ENCODE data around the gene FAM174C.
A peak's percentile ranks its signal among the peaks of the same experiment; 100 is the strongest.

The FAM174C gene

DNA sequence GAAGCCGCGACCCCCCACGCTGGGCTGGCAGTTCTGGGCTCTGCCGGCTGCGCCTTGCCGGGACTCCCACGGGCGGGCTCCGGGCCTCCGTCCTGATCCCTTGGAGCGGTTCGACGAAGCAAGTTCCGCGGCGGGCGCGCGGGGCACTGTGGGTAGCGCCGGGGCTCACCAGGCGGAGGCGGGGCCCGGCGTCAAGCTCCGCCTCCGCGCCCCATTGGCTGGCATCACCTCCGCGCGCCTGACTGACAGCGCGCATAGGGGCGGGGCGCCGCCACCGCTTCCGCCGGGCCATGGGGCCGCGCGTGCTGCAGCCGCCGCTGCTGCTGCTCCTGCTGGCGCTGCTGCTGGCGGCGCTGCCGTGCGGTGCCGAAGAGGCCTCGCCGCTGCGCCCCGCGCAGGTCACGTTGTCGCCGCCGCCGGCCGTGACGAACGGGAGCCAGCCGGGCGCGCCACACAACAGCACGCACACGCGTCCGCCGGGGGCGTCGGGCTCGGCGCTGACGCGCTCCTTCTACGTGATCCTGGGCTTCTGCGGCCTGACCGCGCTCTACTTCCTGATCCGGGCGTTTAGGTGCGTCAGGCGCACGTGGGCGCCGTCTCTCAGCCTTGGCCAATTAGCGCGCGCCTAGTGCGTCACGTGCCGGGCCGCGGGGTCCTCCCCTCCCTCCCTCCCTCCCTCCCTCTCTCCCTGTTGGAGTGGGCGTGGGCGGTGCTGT, at the start of gene FAM174C:
Gene FAM174C (plus strand): TSS at position 271 of the 716 bp plus-strand sequence. CDS start 20 bp downstream, at position 291.
- DNase-seq: peak; percentile 85

DNA sequence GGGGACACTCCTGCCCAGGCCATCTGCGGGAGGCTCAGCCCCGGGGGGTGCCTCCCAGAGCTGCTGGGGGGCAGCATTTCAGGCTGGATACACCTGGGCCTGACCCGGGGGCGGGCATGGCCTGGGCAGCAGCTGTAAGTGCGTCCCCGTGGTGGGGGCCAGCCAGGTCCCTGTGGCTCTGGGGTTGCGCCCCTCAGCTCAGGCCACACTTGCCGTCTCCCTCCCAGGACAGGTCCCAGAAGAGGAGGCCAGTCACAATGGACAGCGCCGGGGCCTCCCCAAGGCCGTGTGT, 49.2 kb upstream of the FAM174C start:
- no peak for DNase-seq

DNA sequence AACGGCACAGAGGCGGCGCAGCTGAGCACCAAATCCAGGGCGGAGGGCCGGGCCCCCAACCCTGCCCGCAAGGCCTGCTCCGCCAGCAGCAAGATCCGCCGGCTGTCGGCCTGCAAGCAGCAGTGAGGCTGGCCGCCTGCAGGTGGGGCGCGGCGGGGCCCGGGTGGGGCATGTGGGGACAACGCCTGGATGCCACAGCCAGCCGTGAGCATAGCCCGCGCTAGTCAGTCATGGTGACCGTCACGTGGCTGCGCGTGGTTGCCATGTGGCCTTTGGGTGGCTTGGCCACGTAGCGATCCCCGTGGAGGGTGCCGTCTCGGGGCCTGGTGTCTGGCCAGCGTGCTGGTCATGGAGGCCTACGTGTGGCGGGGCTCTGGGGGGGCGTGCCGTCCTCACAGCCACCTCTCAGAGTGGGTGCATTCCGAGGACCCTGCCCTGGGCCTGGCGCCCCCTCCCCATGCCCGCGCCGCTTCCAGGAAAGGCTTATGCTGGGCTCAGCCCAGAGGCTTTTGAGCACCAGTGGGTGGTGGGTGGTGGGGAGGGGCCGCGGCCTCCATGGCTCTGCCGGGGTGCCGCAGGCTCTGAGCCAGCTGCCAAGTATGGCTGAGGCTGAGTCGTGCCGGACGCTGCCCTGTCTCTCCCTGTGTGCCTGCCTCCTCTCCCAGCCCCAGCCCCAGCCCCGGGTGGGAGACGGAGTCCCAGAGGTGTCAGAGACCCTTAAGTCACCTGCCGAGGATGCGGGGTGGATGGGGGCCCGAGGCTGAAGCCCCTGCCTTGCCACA, 48.6 kb upstream of the FAM174C start:
- no peak for DNase-seq

DNA sequence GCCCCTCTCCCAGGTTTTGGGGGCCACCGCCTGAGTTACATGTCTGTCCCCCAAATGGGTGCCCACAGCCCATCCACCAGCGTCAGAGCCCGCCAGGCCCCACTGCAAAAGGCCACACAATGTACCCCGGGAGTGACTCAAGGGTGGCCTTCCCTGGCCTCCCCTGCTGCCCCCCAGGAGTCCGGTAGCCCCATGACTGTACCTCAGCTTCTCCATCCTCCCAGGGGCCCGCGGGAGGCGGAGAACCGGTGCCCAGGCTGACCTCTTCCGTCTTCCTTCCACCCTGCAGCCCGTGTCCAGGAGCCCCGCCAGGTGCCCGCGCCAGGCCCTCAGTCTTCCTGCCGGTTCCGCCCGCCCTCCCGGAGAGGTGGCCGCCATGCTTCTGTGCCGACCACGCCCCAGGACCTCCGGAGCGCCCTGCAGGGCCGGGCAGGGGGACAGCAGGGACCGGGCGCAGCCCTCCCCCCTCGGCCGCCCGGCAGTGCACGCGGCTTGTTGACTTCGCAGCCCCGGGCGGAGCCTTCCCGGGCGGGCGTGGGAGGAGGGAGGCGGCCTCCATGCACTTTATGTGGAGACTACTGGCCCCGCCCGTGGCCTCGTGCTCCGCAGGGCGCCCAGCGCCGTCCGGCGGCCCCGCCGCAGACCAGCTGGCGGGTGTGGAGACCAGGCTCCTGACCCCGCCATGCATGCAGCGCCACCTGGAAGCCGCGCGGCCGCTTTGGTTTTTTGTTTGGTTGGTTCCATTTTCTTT, 47.9 kb upstream of the FAM174C start:
- no peak for DNase-seq

DNA sequence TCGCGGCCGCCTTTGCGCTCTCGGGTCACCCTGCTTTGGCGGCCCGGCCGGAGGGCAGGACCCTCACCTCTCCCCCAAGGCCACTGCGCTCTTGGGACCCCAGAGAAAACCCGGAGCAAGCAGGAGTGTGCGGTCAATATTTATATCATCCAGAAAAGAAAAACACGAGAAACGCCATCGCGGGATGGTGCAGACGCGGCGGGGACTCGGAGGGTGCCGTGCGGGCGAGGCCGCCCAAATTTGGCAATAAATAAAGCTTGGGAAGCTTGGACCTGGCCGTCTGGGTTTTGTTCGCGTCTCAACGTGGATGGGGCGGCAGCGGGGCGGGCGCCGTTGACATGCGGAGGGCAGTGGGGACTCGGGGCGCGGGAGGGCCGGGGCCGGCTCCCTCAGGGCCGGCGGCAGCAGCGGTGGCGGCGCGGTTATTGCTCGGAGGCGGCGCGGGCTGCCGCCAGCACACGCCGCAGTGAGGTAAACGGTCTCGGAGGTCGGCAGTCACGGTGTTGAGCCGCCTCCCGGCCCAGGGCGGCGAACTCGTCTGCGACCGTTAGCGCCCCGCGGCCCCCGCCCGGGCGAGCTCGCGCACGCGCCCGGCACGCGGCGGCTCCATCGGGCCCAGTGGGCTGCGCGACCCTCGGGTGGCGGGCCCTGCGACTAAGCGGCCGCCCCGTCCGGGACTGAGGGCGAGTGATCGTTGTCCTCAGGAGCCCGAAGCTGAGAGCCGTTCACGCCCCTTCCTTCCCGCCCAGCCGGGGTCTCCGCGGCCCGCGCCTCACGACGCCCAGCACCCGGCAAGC, 47.0 kb upstream of the FAM174C start:
- no peak for DNase-seq

DNA sequence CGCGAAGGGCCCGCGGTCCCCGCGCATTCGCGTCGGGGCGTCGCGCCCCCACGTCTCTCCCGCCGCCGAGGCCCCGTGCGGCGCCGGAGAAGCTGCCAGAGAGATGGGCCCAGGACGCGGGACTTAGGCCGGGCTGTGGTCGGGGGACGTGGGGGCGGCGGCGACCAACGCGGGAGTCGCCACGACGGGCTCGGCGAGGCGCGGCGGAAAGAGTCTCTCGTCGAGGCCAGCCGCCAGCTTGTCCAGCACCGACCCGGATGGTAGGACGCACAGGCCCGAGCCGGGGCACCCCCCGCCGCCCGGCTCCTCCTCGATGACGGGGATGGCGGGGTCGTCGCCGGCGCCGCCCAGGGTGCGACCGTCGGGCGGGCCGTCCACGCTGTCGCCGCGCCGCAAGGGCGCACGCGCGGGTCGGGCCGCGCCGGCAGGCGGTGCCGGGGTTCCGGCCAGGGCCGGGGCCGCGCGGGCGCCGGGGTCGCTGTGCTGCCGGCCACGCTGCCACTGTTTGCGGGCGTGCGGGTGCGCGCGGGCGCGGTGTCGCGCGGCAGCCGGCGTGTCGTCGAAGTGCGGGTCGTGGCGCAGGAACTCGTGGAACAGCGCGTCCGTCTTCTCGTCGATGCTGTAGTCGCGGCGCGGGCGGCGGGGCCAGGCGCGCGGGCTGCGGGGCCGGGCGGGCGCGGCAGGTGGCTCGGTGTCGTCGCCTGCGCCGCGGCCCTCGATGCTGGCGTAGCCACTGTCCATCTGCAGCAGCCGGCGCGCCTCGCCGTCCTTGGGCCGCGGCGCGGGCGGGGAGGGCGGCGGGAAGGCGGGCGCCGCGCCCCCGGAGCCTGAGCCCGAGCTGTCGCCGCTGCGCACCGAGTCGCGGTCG, 46.0 kb upstream of the FAM174C start:
- no peak for DNase-seq

DNA sequence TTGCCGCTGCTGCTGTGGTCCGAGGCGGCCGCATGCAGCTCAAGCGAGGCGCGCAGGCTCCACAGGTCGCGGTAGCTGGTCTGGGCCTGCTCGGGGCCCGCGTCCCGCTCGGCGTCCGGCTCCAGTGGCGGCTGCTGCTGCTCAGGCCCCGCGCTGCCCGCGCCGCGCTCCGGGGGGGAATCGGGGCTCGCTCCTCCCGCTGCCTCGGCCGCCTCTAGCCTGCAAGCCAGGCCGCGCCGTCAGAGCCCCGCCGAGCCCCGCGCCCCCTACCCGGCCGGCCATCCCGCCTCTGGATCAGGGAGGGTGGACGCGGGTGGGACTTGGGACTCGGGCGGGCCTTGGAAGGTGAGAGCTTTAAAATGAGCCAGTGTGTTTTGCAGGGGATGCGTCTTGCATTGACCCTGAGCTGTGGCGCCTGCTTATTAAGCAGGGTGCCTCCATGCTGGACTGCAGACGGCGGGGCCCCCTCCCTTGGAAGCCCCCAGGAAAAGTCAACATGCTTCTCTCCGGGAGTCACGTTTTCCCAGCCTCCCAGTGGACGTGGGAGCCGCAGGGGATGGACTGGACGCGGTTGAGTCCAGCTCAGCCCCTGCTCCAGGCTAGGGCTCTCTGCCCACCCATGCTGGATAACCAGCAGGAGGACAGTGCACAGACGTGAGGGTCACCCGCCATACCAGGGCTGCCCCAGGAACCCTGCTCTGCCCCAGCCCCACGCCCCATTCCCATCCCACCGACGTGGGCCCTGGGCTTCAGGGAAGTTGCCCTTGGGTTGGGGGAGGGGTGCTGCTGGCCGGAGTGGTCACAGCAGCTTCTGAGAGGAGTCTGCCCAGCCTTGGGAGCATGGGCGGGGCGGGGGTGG, 45.2 kb upstream of the FAM174C start:
- DNase-seq: no peak

DNA sequence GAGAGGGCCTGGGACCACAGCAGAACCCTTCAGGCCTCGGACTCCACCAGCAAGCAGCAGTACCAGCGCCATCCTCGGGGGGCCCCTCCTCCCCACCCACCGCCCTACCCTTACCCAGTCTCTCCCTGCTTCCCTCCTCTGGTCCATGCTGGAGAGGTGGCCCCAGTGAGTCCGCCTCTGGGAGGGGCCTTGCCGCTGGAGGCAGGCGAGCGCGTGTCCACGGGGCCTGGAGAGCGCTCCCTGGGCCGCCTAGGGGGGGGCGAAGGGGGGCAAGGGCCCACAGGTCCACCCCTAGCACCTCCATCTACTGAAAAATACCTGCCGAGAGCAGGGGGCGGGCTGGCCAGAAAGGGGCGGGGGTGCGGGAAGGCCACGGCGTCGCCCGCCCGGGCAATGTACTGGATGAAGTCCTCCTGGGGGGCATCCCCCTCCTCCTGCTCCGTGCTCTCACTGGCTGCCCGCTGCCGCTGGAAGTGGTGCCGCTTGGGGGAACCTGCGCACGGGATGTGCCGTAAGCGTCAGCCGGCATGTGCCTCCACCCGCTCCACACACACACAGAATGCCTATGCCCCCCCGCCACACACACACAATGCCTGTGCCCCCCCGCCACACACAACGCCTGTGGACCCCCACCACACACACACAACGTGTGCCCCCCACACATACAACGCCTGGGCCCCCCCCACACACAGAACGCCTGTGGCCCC, 44.4 kb upstream of the FAM174C start:
- no peak for DNase-seq

DNA sequence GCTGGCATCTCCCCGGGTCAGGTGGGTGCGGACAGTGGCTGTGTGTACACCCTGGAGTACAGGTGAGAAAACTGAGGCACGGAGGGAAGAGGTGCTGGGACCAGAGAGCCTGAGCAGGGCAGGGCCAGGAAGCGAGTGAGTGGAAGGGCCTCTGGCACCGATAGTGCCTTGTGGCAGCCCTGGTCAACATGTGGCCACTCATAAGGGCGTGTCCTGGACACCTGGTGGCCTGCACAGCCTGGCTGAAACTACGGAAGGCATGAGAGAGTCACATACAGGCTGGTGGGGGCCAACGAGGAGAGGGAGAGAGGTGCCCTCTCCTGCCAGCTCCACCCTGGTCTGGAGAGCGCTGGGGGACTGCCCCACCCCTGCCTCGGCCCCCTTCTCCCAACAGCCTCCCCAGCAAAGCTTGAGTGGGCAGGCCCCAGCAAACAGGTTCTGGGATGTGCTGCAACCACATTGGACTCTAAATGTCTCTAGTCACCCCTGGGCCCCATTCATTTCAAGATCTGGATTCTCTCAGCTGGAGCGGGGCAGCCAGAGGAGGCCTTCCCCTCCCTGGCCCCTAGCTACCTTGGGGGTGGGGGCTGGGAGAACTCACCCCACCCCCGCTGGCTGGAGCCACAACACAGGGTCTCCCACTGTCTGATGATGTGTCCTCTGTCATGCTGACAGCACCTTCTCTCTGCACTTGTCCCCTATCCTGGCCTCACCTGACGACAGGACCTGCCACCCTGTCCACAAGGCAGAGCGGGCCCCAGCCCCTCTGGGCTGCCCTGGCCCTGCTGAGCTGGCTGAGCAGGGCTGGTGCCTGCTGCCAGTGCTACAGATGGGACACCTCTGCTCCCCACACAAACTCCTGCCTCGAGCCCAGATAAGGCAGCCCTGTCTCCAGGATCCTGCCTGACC, 43.3 kb upstream of the FAM174C start:
- DNase-seq: no peak

DNA sequence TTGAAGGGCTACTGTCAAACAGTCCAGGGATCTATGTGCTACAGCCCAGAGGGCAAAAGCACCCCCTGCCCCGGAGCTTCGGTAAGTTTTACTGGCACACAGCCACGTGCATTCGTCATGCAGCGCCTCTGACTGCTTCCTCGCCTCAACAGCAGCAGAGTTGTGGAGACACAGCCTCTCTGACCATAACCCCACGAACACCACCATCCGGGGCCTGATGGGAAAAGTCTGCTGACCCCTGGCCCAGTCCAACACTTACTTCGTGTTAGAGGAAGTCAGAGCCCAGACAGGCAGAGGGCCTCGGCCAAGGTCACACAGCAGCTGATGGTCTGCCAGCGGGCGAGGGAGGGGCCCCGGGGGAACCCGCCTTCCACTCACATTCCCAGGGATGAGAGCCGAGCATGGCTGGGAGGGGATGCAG, 42.7 kb upstream of the FAM174C start:
- DNase-seq: no peak

DNA sequence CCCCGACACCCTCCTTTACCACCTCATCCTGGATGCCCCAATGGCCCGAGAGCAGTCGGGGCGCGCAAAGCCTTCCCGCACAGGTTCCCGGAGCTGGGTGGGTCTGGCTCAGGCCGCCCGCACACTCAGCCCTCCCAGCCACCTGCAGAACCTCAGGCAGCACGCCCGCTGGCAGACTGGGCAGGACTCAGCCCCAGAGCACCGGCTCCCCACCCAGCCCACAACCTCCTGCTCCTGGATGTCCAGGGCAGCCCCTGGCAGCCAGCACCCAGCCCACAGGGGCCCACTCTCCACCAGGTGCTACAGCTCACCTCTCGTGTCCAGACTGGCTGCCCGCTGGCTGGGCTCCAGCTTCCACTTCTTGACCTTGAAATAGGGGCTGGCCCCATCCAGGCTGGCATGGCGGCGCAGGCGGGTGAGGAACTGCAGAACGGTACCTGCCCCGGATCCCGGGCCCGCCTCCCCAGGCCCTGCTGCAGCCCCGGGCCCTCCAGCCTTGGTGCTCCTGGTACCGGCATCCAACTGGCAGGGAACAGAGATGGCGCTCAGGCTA, 42.1 kb upstream of the FAM174C start:
- no peak for DNase-seq

DNA sequence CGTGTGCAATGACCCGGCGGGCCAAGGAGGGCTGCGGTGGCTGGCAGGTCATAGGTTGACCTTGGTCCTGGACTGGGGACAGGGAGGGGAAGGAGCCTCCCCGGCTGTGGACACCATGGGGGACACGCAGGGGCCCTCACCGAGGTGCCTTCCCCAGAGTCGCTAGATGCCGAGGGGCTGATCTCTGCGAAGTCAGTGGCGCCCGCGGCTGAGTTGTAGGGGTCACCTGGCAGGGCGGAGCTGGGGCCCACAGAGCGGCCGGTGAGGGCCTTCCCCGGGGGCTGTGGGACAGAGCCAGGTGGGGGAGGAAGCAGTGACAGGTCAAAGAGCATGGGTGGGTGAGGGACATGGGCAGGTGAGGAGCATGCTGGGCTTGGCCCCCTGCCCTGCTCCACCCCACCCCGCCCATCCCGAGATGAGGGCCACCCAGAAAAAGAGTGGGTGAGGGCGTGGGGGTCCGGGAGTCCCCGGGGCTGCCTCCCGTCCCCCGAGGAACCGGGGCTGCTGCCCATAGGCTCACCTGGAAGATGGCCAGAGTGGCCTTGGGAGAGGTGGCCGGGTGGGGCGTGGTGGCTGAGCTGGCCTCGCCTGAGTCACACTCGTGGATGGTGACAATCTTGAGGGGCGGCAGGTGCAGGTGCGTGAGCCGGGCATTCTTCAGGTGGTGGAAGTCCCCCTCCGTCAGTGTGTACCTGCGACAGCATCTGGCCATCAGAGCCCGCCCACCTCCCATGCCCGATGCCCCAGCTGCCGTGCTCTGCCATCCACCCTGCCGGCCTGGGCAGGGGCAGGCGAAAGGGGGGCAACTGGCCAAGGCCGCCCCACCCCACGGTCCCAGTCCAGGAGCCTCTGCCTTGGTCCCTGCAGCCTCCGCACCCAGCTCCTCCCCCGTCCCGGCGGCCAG, 41.0 kb upstream of the FAM174C start:
- DNase-seq: no peak

DNA sequence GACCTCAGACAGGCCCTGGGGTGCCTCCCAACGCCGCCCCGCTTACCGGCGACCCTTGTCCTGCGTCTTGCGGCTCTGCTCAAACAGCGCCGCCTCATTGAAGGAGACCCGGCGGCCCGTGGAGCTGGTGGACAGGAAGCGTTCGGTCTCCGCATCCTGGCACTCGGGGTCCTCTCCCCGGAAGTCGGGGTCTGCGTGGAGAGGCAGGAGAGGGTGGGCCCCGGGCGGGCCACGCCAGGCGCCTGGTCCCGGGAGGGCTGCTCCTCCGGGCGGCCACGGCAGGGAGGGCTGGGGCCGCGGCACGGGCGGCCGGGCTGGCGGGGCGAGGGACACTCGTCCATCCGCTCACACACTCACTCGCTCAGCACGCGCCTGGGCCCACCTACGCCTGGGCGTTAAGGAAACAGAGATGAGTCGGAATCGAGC, 40.4 kb upstream of the FAM174C start:
- no peak for DNase-seq

DNA sequence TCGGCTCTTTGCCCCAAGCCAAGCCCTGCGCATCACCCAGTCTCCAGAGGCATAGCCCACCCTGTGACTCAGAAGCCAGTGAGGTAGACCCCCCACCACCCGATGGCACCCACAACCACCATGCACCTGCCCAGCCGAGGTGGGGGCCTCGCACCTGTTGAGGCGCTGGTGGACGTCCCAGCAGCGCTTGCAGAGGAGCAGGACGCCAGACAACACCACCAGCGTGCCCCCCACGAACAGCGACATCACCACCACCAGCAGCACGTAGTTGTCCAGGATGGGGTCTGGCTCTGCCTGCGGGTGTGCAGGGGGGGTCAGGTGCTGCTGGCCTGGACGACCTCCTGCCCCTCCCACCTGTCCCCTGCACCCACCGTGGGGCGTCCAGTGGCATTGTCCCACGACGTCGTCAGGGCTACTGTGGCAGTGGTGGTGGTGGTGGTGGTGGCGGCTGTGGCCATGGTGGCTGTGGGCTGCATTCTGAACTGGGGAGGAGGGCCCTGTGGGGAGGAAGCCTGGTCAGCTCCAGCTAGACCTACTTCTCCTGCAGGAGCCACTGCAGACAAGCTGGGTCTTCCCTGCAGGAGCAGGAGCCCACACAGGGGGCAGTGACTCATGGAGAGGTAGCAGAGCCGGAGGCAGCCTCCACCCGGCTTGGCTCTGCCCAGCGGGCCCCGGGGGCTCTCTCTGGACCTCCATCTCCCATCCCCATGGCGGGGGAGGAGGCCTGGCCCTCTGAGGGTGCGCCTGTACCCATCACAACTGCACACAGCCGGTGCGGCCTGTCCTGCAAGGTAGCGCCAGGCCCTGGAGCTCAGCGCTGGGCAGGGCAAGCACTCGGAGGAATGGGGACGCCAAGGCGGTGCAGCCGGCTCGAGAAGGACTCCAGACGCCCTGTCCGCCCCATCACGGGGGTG, 39.4 kb upstream of the FAM174C start:
- DNase-seq: no peak

DNA sequence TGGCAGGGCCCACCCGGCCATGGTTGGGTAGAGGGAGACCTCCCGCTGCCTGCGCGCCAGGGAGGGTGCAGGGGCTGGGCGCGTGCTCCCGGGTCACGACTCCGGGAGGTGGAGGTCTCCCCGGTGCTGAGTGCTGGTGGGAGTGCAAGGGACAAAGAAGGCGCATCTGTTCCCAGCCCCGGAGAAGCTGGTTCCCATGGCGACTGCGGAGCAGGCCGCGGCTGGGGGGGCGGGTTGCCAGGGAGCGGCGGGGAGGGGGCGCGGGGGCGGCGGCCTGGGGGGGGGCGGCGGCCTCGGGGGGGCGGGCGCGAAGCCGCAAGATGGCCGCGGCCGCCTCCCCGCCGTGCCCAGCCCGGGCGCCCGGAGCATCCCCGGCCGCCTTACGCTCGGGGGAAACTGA, 38.8 kb upstream of the FAM174C start:
- DNase-seq: no peak

DNA sequence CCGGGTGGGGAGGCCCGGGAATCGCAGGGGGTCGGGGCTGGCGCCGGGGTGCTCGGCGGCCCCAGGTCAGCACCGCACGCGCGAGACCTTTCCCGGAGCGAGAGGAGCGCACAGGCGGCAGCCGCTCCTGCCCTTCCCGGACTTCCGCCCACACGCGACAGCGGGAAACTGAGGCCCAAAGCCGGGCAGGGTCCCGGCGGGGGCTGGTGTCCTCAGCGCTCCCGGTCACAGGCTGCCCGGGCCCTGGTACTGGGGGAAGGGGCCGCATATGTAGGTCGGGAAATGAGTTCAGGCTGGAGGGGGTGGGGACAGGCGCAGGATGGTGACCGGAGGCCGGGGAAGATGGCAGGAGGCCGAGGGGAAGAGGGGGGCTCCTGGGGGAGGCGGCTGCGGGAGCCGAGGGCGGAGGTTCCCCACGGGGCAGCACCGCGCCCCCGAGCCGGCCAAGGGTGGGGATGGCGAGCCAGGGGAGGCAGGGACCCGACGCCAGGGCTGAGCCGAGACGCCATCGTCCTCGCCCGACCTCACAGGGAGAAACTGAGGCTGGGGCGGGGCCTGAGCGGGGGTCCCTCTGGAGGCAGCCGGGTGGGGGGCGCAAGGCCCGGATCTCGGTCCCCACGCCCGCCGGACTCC, 38.2 kb upstream of the FAM174C start:
- no peak for DNase-seq

Data from NCI-H1694 (cell line).